ENCODE data around the gene TXN2.

TXN2 gene

DNA sequence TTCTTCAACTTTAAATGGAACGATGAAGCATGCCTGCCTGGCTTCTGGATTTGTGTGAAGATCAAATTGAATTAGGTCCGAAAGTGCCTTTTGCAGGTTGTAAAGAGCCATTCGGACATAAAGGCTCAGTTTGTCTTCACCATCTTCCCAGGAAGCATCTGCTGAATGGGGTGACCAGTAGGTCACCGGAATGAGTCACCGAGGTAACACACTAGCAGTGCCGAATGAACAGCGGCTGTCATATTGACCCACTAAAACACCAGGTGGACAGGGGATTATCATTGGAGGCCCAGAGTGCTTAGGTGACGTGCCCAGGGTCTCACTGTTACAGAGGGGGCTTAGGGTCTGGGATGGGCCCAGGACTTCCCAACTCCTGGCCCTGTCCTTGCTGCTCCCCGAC, 50.6 kb downstream of the TXN2 start:
- TF ChIP-seq REST (IDR thresholded peaks at IDR 0.05; ENCODE audit: insufficient read depth in 1 of 2, low read depth in 2 of 2, low read length in 2 of 2) = no peak
- no peak for TF ChIP-seq POLR2AphosphoS5 (IDR thresholded peaks at IDR 0.05; ENCODE audit: low read depth, low read length)
- TF ChIP-seq SIN3A (IDR thresholded peaks at IDR 0.05; ENCODE audit: borderline replicate concordance, insufficient read depth, low read length) = no peak
- no peak for TF ChIP-seq TAF1 (IDR thresholded peaks at IDR 0.05; ENCODE audit: borderline replicate concordance, insufficient read depth, low read length)
- no peak for TF ChIP-seq FOXP2 (optimal IDR thresholded peaks at IDR 0.05; ENCODE audit: borderline replicate concordance, extremely low read depth, extremely low read length, insufficient read depth)

GRCh38 chr22:36425977-36426523, 55.4 kb downstream of the TXN2 start:
- no peak for TF ChIP-seq REST (IDR thresholded peaks at IDR 0.05; ENCODE audit: insufficient read depth in 1 of 2, low read depth in 2 of 2, low read length in 2 of 2)
- TF ChIP-seq TAF1 (IDR thresholded peaks at IDR 0.05; ENCODE audit: borderline replicate concordance, insufficient read depth, low read length) = no peak

DNA sequence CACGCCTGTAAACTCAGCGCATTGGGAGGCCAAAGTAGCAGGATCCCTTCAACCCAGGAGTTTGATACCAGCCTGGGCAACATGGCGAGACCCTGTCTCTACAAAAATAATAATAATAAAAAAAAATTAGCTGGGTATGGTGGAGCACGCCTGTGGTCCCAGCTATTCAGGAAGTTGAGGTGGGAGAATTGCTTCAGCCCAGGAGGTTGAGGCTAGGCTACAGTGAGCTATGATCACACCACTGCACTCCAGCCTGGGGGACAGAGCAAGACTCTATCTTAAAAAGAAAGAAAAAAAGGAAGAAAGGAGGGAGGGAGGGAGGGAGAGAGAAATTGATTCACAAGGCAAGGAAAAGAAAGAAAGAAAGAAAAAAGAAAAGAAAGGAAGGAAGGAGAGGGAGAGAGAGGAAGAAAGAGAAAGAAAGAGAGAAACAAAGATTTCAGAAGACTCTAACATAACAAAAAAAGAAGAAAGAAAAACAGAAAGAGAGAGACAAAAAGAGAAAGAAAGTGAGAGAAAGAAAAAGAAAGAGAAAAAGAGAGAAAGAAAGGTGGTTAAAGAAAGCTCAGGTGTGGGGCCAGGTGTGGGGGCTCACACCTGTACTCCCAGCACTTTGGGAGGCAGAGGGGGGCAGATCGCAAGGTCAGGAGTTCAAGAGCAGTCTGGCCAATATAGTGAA, 56.4 kb downstream of the TXN2 start:
- TF ChIP-seq POLR2AphosphoS5 (IDR thresholded peaks at IDR 0.05; ENCODE audit: low read depth, low read length) = no peak

DNA sequence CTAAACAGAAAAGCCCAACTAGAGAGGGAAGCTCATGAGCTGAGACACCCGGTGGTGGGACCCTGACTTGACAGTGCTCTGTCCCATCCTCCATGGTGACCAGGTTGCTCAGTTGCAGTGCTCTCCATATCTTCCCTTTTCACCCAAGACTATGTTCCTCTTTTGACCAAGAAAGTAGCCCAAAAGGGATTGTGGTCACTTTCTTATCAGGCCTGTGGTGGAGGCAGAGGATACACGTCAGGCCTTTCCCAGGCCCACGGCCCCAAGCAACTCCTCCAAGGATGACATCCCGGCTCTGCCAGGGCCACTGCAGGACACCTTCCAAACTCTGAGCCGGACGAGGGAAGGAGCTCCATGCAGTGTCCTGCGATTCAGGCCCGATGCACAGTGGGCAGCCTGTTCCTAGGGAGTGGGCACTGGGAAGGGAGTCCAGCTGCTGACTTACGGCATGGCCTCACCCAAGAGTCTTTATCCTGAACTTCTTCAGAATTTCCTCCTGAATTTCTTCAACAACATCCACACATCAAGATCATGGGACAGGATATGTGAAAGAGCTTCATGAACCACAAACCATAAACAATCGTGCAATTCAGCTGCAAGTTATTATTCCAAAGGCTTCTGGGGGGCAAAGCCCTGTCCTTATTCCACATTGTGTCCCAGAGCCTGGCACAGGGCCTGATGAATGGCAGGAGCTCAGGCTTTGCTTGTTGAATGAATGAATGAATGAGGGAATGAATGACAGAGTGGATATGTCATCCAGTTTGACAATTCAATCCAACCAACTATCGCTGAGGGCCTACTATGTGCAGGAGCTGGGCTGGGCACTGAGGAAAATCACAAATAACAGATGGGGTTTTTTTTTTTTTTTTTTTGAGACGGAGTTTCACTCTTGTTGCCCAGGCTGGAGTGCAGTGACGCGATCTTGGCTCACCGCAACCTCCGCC, 57.7 kb downstream of the TXN2 start:
- TF ChIP-seq REST (IDR thresholded peaks at IDR 0.05; ENCODE audit: insufficient read depth in 1 of 2, low read depth in 2 of 2, low read length in 2 of 2) (no peak), TAF1 (IDR thresholded peaks at IDR 0.05; ENCODE audit: borderline replicate concordance, insufficient read depth, low read length) (no peak), POLR2AphosphoS5 (IDR thresholded peaks at IDR 0.05; ENCODE audit: low read depth, low read length) (no peak), SIN3A (IDR thresholded peaks at IDR 0.05; ENCODE audit: borderline replicate concordance, insufficient read depth, low read length) (no peak), FOXP2 (optimal IDR thresholded peaks at IDR 0.05; ENCODE audit: borderline replicate concordance, extremely low read depth, extremely low read length, insufficient read depth) (no peak)

DNA sequence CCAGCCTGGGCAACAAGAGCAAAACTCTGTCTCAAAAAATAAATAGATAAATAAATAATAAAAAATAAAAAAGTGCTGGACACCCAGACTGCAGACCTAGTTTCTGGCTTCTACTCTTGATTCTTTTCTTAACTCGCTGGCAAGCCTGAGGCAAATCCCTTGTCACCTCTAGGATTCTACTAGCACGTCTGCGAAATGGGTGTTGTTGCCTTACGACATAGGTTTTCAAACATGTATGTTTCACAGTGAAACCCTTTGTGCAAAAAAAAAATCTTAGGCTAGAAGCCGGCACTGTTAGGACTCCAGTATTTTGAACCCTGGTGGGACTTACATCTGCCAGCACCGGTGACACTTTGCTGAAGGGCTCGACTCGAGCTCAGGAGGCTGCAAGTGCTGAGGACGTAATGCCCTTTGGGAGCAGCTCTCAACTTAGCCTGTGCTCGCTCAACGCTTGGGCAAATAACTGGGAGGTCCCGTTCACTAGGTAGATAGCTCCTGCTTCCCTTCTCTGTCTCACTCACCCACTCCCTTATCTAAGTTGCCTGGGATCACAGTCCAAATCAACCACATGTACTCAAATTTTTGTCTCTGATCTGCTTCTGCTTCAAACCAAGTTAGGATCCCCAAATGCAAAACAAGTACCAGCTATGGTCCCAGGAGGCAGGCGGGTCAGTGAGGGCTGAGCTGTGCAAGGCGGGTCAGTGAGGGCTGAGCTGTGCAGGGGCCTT, 59.0 kb downstream of the TXN2 start:
- TF ChIP-seq REST (IDR thresholded peaks at IDR 0.05; ENCODE audit: insufficient read depth in 1 of 2, low read depth in 2 of 2, low read length in 2 of 2) (no peak), SIN3A (IDR thresholded peaks at IDR 0.05; ENCODE audit: borderline replicate concordance, insufficient read depth, low read length) (no peak), TAF1 (IDR thresholded peaks at IDR 0.05; ENCODE audit: borderline replicate concordance, insufficient read depth, low read length) (no peak), POLR2AphosphoS5 (IDR thresholded peaks at IDR 0.05; ENCODE audit: low read depth, low read length) (no peak), FOXP2 (optimal IDR thresholded peaks at IDR 0.05; ENCODE audit: borderline replicate concordance, extremely low read depth, extremely low read length, insufficient read depth) (no peak)
